T-cell (primary cell): ENCODE data around the gene PDILT. TPM values are rescaled to one million over a fixed set of nuclear protein-coding genes. Genes with fewer than 3 reads are reported as not detected.

Experiments
- ATAC-seq, 4 experiments: fragments of 200-7000 bp in 3 of 4; fragments of 150-1000 bp in 1 of 4; cut with Tn5 transposase; replicated peaks in 1 of 4; 1 replicate in 3 of 4; 2 replicates in 1 of 4; pipeline ENCODE4 v1.10.0; 2021; ENCODE audit warnings: moderate library complexity in 3 of 4, mild to moderate bottlenecking in 2 of 4, moderate number of reproducible peaks in 1 of 4
- CTCF ChIA-PET, 2 donors: fragments of 300-600 bp; sonication (Branson Sonifier 250); formaldehyde crosslinking; loops; one replicate each; lab custom pipeline; 2022; ENCODE audit warnings: antibody characterized with exemption in 2 of 2; lab: Charles Lee
- POLR2A ChIA-PET, 2 donors: fragments of 300-600 bp; sonication (Branson Sonifier 250); formaldehyde crosslinking; loops; one replicate each; lab custom pipeline; 2022; ENCODE audit warnings: antibody characterized with exemption in 2 of 2; lab: Charles Lee
- DNase-seq, 35 experiments: peaks; one replicate each; pipeline versions ENCODE4 v3.0.0 to v3.0.0-alpha.2; 2013 to 2023
- H3K27ac ChIP-seq: one replicate; pipeline ENCODE4 v1.5.1; 2013; ENCODE audit warnings: low read length
- H3K27me3 ChIP-seq, 2 experiments: replicated peaks in 1 of 2; 1 replicate in 1 of 2; 2 replicates in 1 of 2; pipeline versions ENCODE4 v1.6.1 to v1.7.0; 2013; ENCODE audit warnings: low read length in 1 of 2, mixed read lengths in 1 of 2; ENCODE audit not compliant: control insufficient read depth in 2 of 2, insufficient read depth in 2 of 2; ENCODE audit errors: extremely low read depth in 1 of 2
- H3K36me3 ChIP-seq, 2 donors: 1 replicate in 1 of 2; 2 replicates in 1 of 2; pipeline versions ENCODE4 v1.6.1 to v1.7.0; 2013; ENCODE audit warnings: low read length in 1 of 2; ENCODE audit not compliant: control insufficient read depth in 2 of 2, insufficient read depth in 1 of 2; ENCODE audit errors: extremely low read depth in 1 of 2
- H3K4me1 ChIP-seq, 2 experiments: 1 replicate in 1 of 2; 2 replicates in 1 of 2; pipeline versions ENCODE4 v1.6.1 to v1.7.0; 2013; ENCODE audit warnings: low read length in 2 of 2, mixed read lengths in 1 of 2; ENCODE audit not compliant: insufficient read depth in 2 of 2, control insufficient read depth in 1 of 2; ENCODE audit errors: extremely low read depth in 1 of 2
- H3K4me3 ChIP-seq, 2 donors: 1 replicate in 1 of 2; 2 replicates in 1 of 2; pipeline versions ENCODE4 v1.5.1 to v1.7.0; 2013; ENCODE audit warnings: mild to moderate bottlenecking in 2 of 2, low read length in 1 of 2, moderate library complexity in 1 of 2; ENCODE audit not compliant: control insufficient read depth in 1 of 2; ENCODE audit errors: extremely low read depth in 1 of 2
- H3K9me3 ChIP-seq: 2 replicates; pipeline ENCODE4 v1.7.0; 2013
- H3K27ac Mint-ChIP-seq, 2 donors: one replicate each; pipeline ENCODE4 v1.8.0; 2020 to 2021; ENCODE audit warnings: mild to moderate bottlenecking in 2 of 2, mixed read lengths in 2 of 2
- H3K27me3 Mint-ChIP-seq, 2 donors: one replicate each; pipeline ENCODE4 v1.8.0; 2021 to 2022; ENCODE audit warnings: mixed read lengths in 2 of 2
- H3K36me3 Mint-ChIP-seq: one replicate; pipeline ENCODE4 v1.8.0; 2021; ENCODE audit warnings: mixed read lengths
- H3K4me1 Mint-ChIP-seq, 3 donors: one replicate each; pipeline ENCODE4 v1.8.0; 2020 to 2022; ENCODE audit warnings: mixed read lengths in 3 of 3, mild to moderate bottlenecking in 1 of 3
- H3K4me3 Mint-ChIP-seq, 3 donors: one replicate each; pipeline ENCODE4 v1.8.0; 2020 to 2022; ENCODE audit warnings: mild to moderate bottlenecking in 3 of 3, mixed read lengths in 3 of 3, moderate library complexity in 3 of 3
- H3K9me3 Mint-ChIP-seq, 3 donors: one replicate each; pipeline ENCODE4 v1.8.0; 2020 to 2022; ENCODE audit warnings: mixed read lengths in 3 of 3
- WGBS: methylation state at CpG from one replicate; pipeline ENCODE4 v1.1.5; 2013; ENCODE audit warnings: missing lambda C conversion rate; ENCODE audit not compliant: insufficient coverage; 5-methylcytosine and 5-hydroxymethylcytosine counted together
- total RNA-seq, 35 experiments: library from RNA in 6 of 35; stranded (reverse) in 6 of 35; fragments of 120-200 nt in 1 of 35; gene quantifications; one replicate each; pipeline versions ENCODE4 v1.2.1 to v1.2.4 and lab custom pipeline; 2013 to 2026

The PDILT gene
- total RNA-seq, 5 donors from 2014 or later (not counting 1 experiment from before 2014, with no cell fraction given): not detected

DNA sequence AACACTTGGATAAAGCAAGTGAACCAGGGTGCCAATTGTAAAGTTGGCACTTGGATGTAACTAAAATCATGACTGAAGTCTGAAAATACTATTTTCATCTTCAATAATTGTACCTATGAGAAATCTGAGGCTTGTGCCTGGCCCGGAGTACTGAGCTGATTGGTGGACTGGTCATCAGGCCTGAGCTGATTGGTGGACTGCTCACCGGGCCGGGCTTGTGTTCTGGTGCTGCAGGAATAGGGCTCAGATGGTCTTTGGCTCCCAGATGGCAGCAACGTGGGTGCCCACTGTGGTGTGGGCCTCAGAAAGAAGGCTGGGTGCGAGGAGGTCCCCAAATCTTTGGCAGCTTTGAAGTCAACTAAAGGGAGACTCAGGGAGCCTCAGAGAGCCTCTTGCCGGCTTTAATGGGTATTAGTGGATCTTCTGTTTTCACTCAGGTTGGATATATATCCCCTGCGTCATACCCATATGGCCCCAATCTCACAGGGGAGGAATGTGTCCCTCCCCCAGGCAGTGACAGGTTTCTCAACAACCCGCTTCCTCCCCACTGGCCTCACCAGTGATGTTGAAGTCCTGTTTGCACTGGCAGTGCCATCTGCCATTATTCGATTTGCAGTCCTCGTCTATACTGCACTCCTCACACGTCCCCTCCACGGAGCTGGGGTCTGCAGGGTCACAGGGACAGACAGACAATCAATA is 56.7 kb downstream of the PDILT start:
- no peaks in the 10 kb centered on the region for H3K4me1 Mint-ChIP-seq
- H3K9me3 ChIP-seq: no peaks in the 10 kb centered on the region
- WGBS: 71% methylated on average over 11 of the region's 12 CpGs
- peaks cover 0 to 8% of the 10 kb centered on the region in 2 experiments for H3K27me3 ChIP-seq
- H3K9me3 Mint-ChIP-seq: no peaks in the 10 kb centered on the region
- no peak overlapping the region for H3K27ac Mint-ChIP-seq
- no peaks in the 10 kb centered on the region for H3K36me3 ChIP-seq
- ChIA-PET CTCF (interaction anchor here in 1 of 2 donors (1.0 kb wide), 1 partner anchor 37 kb away, joined by 3 read pairs; no protein-coding TSS in a partner anchor), POLR2A (no interaction called here)
- H3K4me3 ChIP-seq: no peak overlapping the region
- ATAC-seq (no peak), DNase-seq (no peak)
- no peaks in the 10 kb centered on the region for H3K4me1 ChIP-seq
- peaks cover 0 to 7% of the 10 kb centered on the region in 2 donors for H3K27me3 Mint-ChIP-seq
- no peaks in the 10 kb centered on the region for H3K36me3 Mint-ChIP-seq
- no peak overlapping the region for H3K4me3 Mint-ChIP-seq
- no peak overlapping the region for H3K27ac ChIP-seq

DNA sequence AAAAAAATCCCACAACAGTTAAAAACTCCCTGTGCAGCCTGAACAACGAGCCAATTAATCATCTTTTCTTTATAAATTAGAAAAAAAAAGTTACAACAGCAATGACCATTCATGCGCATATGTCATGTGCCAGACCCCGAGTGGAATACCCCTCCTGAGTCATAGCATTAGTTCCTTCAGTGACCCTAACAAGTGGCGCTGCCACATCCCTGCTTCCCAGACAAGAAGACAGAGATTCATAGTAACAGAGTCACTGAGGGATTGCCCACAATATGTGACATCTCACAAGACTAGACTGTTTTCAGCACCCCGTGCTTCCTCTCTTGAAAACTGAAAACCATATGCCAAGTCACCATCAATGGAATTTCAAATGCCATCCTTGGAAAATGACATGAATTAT is 59.9 kb downstream of the PDILT start:
- peaks cover 0 to 6% of the 10 kb centered on the region in 2 donors for H3K27me3 Mint-ChIP-seq
- H3K36me3 Mint-ChIP-seq: no peaks in the 10 kb centered on the region
- POLR2A ChIA-PET: no interaction called here

DNA sequence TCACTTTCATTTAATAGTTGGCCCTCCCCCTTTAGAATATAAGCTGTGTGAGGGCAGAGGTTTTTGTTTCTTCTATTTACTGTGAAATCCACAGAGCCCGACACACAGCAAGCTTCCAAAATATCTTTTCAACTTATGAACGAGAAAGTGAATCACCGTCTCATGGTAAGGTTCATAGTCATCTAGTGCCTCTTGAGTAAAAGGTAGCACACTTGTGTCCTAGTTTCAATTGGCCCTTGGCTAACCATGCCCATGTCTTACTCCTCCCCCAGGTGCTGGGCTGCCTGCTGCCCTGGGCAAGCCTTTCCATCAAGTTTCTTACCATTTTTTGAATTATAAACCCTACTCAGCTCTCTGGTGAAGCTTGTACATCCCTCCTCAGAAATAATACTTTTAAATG is 64.8 kb downstream of the PDILT start:
- Mint-ChIP-seq H3K4me3 (no peak overlapping the region), H3K9me3 (no peaks in the 10 kb centered on the region), H3K36me3 (no peaks in the 10 kb centered on the region), H3K4me1 (no peaks in the 10 kb centered on the region), H3K27ac (no peak overlapping the region), H3K27me3 (peaks cover 7 to 13% of the 10 kb centered on the region in 2 donors)
- H3K36me3 ChIP-seq: no peaks in the 10 kb centered on the region
- H3K4me3 ChIP-seq: no peak overlapping the region
- 100% methylated on average over 1 of the region's 3 CpGs for WGBS
- H3K27ac ChIP-seq: no peak overlapping the region
- H3K9me3 ChIP-seq: no peaks in the 10 kb centered on the region
- ATAC-seq (no peak), DNase-seq (no peak)
- CTCF ChIA-PET: no interaction called here
- H3K27me3 ChIP-seq: peaks cover 0 to 4% of the 10 kb centered on the region in 2 experiments
- POLR2A ChIA-PET: no interaction called here
- H3K4me1 ChIP-seq: no peaks in the 10 kb centered on the region

More for the DNA sequence above, 59.9 kb downstream of the PDILT start:
- no peak overlapping the region for H3K27ac ChIP-seq
- Mint-ChIP-seq H3K4me3 (no peak overlapping the region), H3K9me3 (no peaks in the 10 kb centered on the region), H3K27ac (no peak overlapping the region), H3K4me1 (no peaks in the 10 kb centered on the region)
- peaks cover 0 to 8% of the 10 kb centered on the region in 2 experiments for H3K27me3 ChIP-seq
- ATAC-seq (no peak), DNase-seq (no peak)
- no peak overlapping the region for H3K4me3 ChIP-seq
- 84% methylated on average over 3 of the region's 5 CpGs for WGBS
- H3K36me3 ChIP-seq: no peaks in the 10 kb centered on the region
- H3K4me1 ChIP-seq: no peaks in the 10 kb centered on the region
- no peaks in the 10 kb centered on the region for H3K9me3 ChIP-seq
- CTCF ChIA-PET: no interaction called here

- WGBS: no CpG with 5 or more reads among the region's 2 CpGs
- Mint-ChIP-seq H3K27ac (no peak overlapping the region), H3K36me3 (no peaks in the 10 kb centered on the region), H3K4me3 (no peak overlapping the region), H3K4me1 (no peaks in the 10 kb centered on the region), H3K9me3 (no peaks in the 10 kb centered on the region), H3K27me3 (peaks cover 7 to 13% of the 10 kb centered on the region in 2 donors)
- DNase-seq (no peak), ATAC-seq (no peak)
- CTCF ChIA-PET: no interaction called here
- H3K27ac ChIP-seq: no peak overlapping the region
- H3K4me3 ChIP-seq: no peak overlapping the region
- H3K9me3 ChIP-seq: no peaks in the 10 kb centered on the region
- H3K4me1 ChIP-seq: no peaks in the 10 kb centered on the region
- H3K27me3 ChIP-seq: peaks cover 0 to 4% of the 10 kb centered on the region in 2 experiments
- POLR2A ChIA-PET: no interaction called here
- no peaks in the 10 kb centered on the region for H3K36me3 ChIP-seq
Observed at GRCh38 chr16:20336955-20337354, 67.6 kb downstream of the PDILT start.

DNA sequence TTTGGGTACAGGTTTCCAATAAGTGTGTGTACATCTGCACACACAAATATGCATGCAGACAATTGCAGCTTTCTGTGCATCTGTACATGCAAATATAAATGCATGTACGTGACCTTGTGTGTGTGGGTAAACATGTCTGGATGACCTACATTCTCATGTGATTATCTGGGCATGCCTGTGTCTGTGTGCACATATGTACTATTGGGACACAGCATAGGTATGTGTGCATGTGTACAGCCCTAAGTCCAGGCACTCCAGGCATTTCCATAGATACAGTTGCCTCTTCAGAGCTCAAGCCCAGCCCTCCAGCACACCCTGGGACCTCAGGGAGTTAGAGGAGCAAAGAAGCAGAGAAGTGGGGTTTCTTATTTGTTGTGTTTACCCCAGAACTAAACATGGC is 70.1 kb downstream of the PDILT start:
- POLR2A ChIA-PET: no interaction called here
- H3K36me3 Mint-ChIP-seq: no peaks in the 10 kb centered on the region
- no peaks in the 10 kb centered on the region for H3K36me3 ChIP-seq
- peaks cover 0 to 4% of the 10 kb centered on the region in 2 experiments for H3K27me3 ChIP-seq
- no peaks in the 10 kb centered on the region for H3K4me1 ChIP-seq
- CTCF ChIA-PET: no interaction called here
- peaks cover 10% of the 10 kb centered on the region in 2 donors for H3K27me3 Mint-ChIP-seq
- ATAC-seq: no peak
- H3K9me3 Mint-ChIP-seq: peaks cover 0 to under 1% (median 0%) of the 10 kb centered on the region in 3 donors
- no peaks in the 10 kb centered on the region for H3K9me3 ChIP-seq
- no peak for DNase-seq
- no peak overlapping the region for H3K27ac Mint-ChIP-seq
- H3K27ac ChIP-seq: no peak overlapping the region
- WGBS: no CpG with 5 or more reads among the region's 1 CpG
- H3K4me3 ChIP-seq: no peak overlapping the region
- H3K4me3 Mint-ChIP-seq: no peak overlapping the region
- H3K4me1 Mint-ChIP-seq: no peaks in the 10 kb centered on the region

- ChIA-PET CTCF (no interaction called here), POLR2A (no interaction called here)
- no peak overlapping the region for H3K4me3 Mint-ChIP-seq
- no peaks in the 10 kb centered on the region for H3K9me3 ChIP-seq
- no peak overlapping the region for H3K4me3 ChIP-seq
- ATAC-seq (no peak), DNase-seq (no peak)
- no peaks in the 10 kb centered on the region for H3K36me3 ChIP-seq
- H3K9me3 Mint-ChIP-seq: peaks cover 0 to 3% (median 0%) of the 10 kb centered on the region in 3 donors
- no peak overlapping the region for H3K27ac Mint-ChIP-seq
- peaks cover 5 to 9% of the 10 kb centered on the region in 2 donors for H3K27me3 Mint-ChIP-seq
- no peaks in the 10 kb centered on the region for H3K4me1 ChIP-seq
- H3K4me1 Mint-ChIP-seq: no peaks in the 10 kb centered on the region
- H3K36me3 Mint-ChIP-seq: no peaks in the 10 kb centered on the region
- H3K27ac ChIP-seq: no peak overlapping the region
- peaks cover 0 to 1% of the 10 kb centered on the region in 2 experiments for H3K27me3 ChIP-seq
- 69% methylated on average over 5 of the region's 5 CpGs for WGBS
Observed at GRCh38 chr16:20333120-20333519, 71.4 kb downstream of the PDILT start.
